K562 (cell line): ENCODE results near the gene PSMD8. TPM values are rescaled to one million over a fixed set of nuclear protein-coding genes. Genes with fewer than 3 reads are reported as not detected.

Source experiments
- ATAC-seq: fragments of 200-7000 bp; cut with Tn5 transposase; 3 replicates; pipeline ENCODE4 v1.9.1; 2020; ENCODE audit warnings: moderate library complexity
- BruUV-seq: library from RNA; stranded (reverse); fragments of 400-500 nt; replicated peaks from 2 replicates; lab custom pipeline; 2021; lab: Mats Ljungman, UMichigan
- CTCF ChIA-PET: fragments of 300-600 bp; formaldehyde crosslinking; extraction: SDS; loops from one replicate; lab custom pipeline; 2021; ENCODE audit warnings: low intra/inter-chr PET ratio; lab: Yijun Ruan, JAX
- POLR2A ChIA-PET: fragments of 300-600, 350-650 bp; sonication (Branson Sonifier 250); formaldehyde crosslinking; extraction: SDS; loops from one replicate; lab custom pipeline; 2021; ENCODE audit warnings: antibody characterized with exemption, inconsistent platforms; lab: Yijun Ruan, JAX
- DNase-seq, 4 experiments: peaks; one replicate each; pipeline versions ENCODE4 v3.0.0 to v3.0.0-alpha.2; 2011 to 2018; ENCODE audit warnings: low spot score in 3 of 4, mixed read lengths in 3 of 4; ENCODE audit errors: extremely low read depth in 1 of 4
- FAIRE-seq: peaks from 2 replicates; lab custom pipeline; 2011; peaks lifted over from hg19 to GRCh38; lab: Jason Lieb, UNC
- H2AFZ ChIP-seq: 2 replicates; pipeline ENCODE4 v1.6.0; 2011; ENCODE audit warnings: low read depth, low read length, control low read depth, inconsistent platforms
- H3K27ac ChIP-seq: fragments of 200-600 bp; 3 replicates; pipeline ENCODE4 v1.8.0; 2011; ENCODE audit warnings: low read depth, mild to moderate bottlenecking, control low read depth, inconsistent platforms, low read length, moderate library complexity, mixed read lengths; ENCODE audit errors: extremely low read depth
- H3K27me3 ChIP-seq, 2 experiments: fragments of 300-600 bp in 1 of 2; 2 replicates in 1 of 2; 3 replicates in 1 of 2; pipeline versions ENCODE4 v1.6.0 to v1.8.0; 2011; ENCODE audit warnings: inconsistent platforms in 2 of 2, low read length in 2 of 2, mild to moderate bottlenecking in 1 of 2, mixed read lengths in 1 of 2, moderate library complexity in 1 of 2; ENCODE audit not compliant: control insufficient read depth in 2 of 2, insufficient read depth in 2 of 2
- H3K36me3 ChIP-seq: fragments of 300-600 bp; 3 replicates; pipeline ENCODE4 v1.8.0; 2011; ENCODE audit warnings: mild to moderate bottlenecking, low read length, inconsistent platforms; ENCODE audit not compliant: control insufficient read depth, insufficient read depth
- H3K4me1 ChIP-seq, 2 experiments: fragments of 200-600 bp in 1 of 2; replicated peaks in 1 of 2; 2 replicates in 1 of 2; 3 replicates in 1 of 2; pipeline versions ENCODE4 v1.5.1 to v1.8.0; 2011; ENCODE audit warnings: inconsistent platforms in 2 of 2, low read length in 2 of 2, mild to moderate bottlenecking in 1 of 2, mixed read lengths in 1 of 2, moderate library complexity in 1 of 2; ENCODE audit not compliant: control insufficient read depth in 2 of 2, insufficient read depth in 2 of 2
- H3K4me2 ChIP-seq: 2 replicates; pipeline ENCODE4 v1.6.1; 2011; ENCODE audit warnings: low read length, control low read depth, inconsistent platforms, mixed read lengths; ENCODE audit not compliant: insufficient read depth
- H3K4me3 ChIP-seq: fragments of 200-600 bp; sonication (generic), shearing (Covaris generic); 2 replicates; pipeline ENCODE4 v1.5.1; 2016; ENCODE audit warnings: control low read depth, inconsistent platforms
- H3K79me2 ChIP-seq: fragments of 200-600 bp; 3 replicates; pipeline ENCODE4 v1.8.0; 2011; ENCODE audit warnings: low read length, inconsistent platforms; ENCODE audit not compliant: control insufficient read depth, insufficient read depth
- H3K9ac ChIP-seq, 2 experiments: 2 replicates each; pipeline versions ENCODE4 v1.6.0 to v1.6.1; 2011; ENCODE audit warnings: low read depth in 2 of 2, low read length in 2 of 2, control low read depth in 1 of 2, inconsistent platforms in 1 of 2, mild to moderate bottlenecking in 1 of 2, mixed read lengths in 1 of 2; ENCODE audit not compliant: insufficient read depth in 1 of 2
- H3K9me1 ChIP-seq: one replicate; pipeline ENCODE4 v1.6.0; 2011; ENCODE audit warnings: inconsistent platforms, mild to moderate bottlenecking, low read length, moderate library complexity; ENCODE audit not compliant: control insufficient read depth, insufficient read depth
- H3K9me3 ChIP-seq: replicated peaks from 2 replicates; pipeline ENCODE4 v1.5.1; 2011; ENCODE audit warnings: low read depth, low read length, inconsistent platforms; ENCODE audit not compliant: control insufficient read depth, insufficient read depth
- H4K20me1 ChIP-seq: replicated peaks from 2 replicates; pipeline ENCODE4 v1.6.1; 2011; ENCODE audit warnings: low read length, inconsistent platforms, mixed read lengths; ENCODE audit not compliant: control insufficient read depth, insufficient read depth
- BCOR ChIP-seq: fragments of 450-650 bp; IDR thresholded peaks from 2 replicates; pipeline ENCODE4 v1.6.1; 2016
- BRD4 ChIP-seq: fragments of 200-600 bp; sonication (generic); IDR thresholded peaks from 2 replicates; pipeline ENCODE4 v1.6.1; 2017; ENCODE audit warnings: inconsistent platforms
- CEBPG ChIP-seq, 3 experiments: fragments of 200-800 bp in 1 of 3; sonication (Bioruptor generic) in 1 of 3; sonication (generic) in 1 of 3; formaldehyde crosslinking in 1 of 3; IDR thresholded peaks in 2 of 3; conservative IDR thresholded peaks in 1 of 3; 2 replicates each; pipeline versions ENCODE4 v1.6.1 to v1.8.0; 2016 to 2022; ENCODE audit warnings: missing compliant biosample characterization in 2 of 3, missing genetic modification characterization in 2 of 3, mild to moderate bottlenecking in 1 of 3, missing genetic modification reagents in 1 of 3
- FOXA1 ChIP-seq: fragments of 450-650 bp; IDR thresholded peaks from 2 replicates; pipeline ENCODE4 v1.6.1; 2016; ENCODE audit warnings: mild to moderate bottlenecking, borderline replicate concordance
- POLR3A ChIP-seq: IDR thresholded peaks from 2 replicates; pipeline ENCODE4 v1.6.1; 2011; ENCODE audit warnings: borderline replicate concordance, mild to moderate bottlenecking, moderate library complexity; ENCODE audit not compliant: insufficient read length, insufficient read depth; ENCODE audit errors: extremely low read depth
- RBM25 ChIP-seq: fragments of 200-400 bp; formaldehyde crosslinking; IDR thresholded peaks from 2 replicates; pipeline ENCODE4 v1.6.1; 2018; ENCODE audit warnings: low read length, low read depth, moderate library complexity; ENCODE audit not compliant: severe bottlenecking
- SAFB2 ChIP-seq: fragments of 200-400 bp; formaldehyde crosslinking; IDR thresholded peaks from 2 replicates; pipeline ENCODE4 v1.6.1; 2018; ENCODE audit warnings: borderline replicate concordance, low read length, low read depth, moderate library complexity; ENCODE audit not compliant: severe bottlenecking
- SP1 ChIP-seq: sonication (generic); formaldehyde crosslinking; IDR thresholded peaks from 2 replicates; pipeline ENCODE4 v1.8.1; 2022; ENCODE audit warnings: mild to moderate bottlenecking, missing genetic modification reagents
- ZNF354B ChIP-seq: fragments of 250-450 bp; sonication (Bioruptor Pico); IDR thresholded peaks from 2 replicates; pipeline ENCODE4 v1.4.0; 2020
- ZZZ3 ChIP-seq: fragments of 450-650 bp; IDR thresholded peaks from 2 replicates; pipeline ENCODE4 v1.6.1; 2016; ENCODE audit warnings: antibody characterized with exemption, mild to moderate bottlenecking, moderate library complexity
- WGBS: fragments of 100-300 bp; shearing (Covaris generic); methylation state at CpG from one replicate; pipeline ENCODE4 v1.1.6; 2016; ENCODE audit warnings: low coverage, mixed read lengths; ENCODE audit not compliant: insufficient coverage; ENCODE audit errors: missing lambda C conversion rate; 5-methylcytosine and 5-hydroxymethylcytosine counted together
- in situ Hi-C: fragments of 300-500 bp; cut with MboI; formaldehyde crosslinking; loops from 4 replicates; pipeline ENCODE4 v1.15.0; 2018; ENCODE audit warnings: inconsistent platforms, mixed read lengths
- intact Hi-C: fragments of 100-400 bp; cut with micrococcal nuclease; formaldehyde crosslinking; loops from 2 replicates; pipeline ENCODE4 v1.14.2; 2022
- polyA plus RNA-seq, 8 experiments: library from polyadenylated mRNA; depleted of rRNA in 4 of 8; stranded (reverse) in 5 of 8; unstranded in 3 of 8; fragments of >200 nt; fragmentation: Nextera tagmentation in 2 of 8; fragmentation: Illumina TruSeq in 1 of 8; extraction: Ambion mirVana in 2 of 8; extraction: Trizol in 1 of 8; gene quantifications; 2 replicates each; pipeline versions ENCODE4 v1.2.1 to v1.2.3, GENCODE V29; 2011 to 2014; ENCODE audit warnings: inconsistent platforms in 1 of 8, missing spikeins in 1 of 8
- total RNA-seq, 7 experiments: library from RNA; depleted of rRNA in 6 of 7; stranded (reverse); fragments of >200 nt in 6 of 7; fragmentation: Illumina TruSeq in 2 of 7; extraction: Trizol in 2 of 7; gene quantifications; 2 replicates each; pipeline versions ENCODE4 v1.2.1 to v1.2.3, GENCODE V29; 2011 to 2021; ENCODE audit warnings: low replicate concordance in 1 of 7
- TF ChIP-seq, protein P1 (sequence below): sonication (generic); formaldehyde crosslinking; IDR thresholded peaks from 2 replicates; pipeline ENCODE4 v1.8.0; 2023; ENCODE audit warnings: mild to moderate bottlenecking, missing genetic modification reagents
- TF ChIP-seq, protein P2 (sequence below): fragments of 250-450 bp; sonication (Bioruptor Pico); IDR thresholded peaks from 2 replicates; pipeline ENCODE4 v1.5.0; 2020; ENCODE audit warnings: mild to moderate bottlenecking
- TF ChIP-seq, protein P3 (sequence below): fragments of 450-650 bp; IDR thresholded peaks from one replicate; pipeline ENCODE4 v1.6.1; 2018; ENCODE audit warnings: mild to moderate bottlenecking, moderate library complexity; ENCODE audit not compliant: partially characterized antibody
- TF ChIP-seq, protein P4 (sequence below): sonication (generic); formaldehyde crosslinking; IDR thresholded peaks from 2 replicates; pipeline ENCODE4 v1.8.1; 2023; ENCODE audit warnings: mild to moderate bottlenecking, missing genetic modification reagents

PSMD8 gene
- total and polyA plus RNA-seq, 9 of the 15 experiments (the other 6 are each of a cell fraction or from before 2014, with no cell fraction given), result 130 to 583 (median 315) TPM

DNA sequence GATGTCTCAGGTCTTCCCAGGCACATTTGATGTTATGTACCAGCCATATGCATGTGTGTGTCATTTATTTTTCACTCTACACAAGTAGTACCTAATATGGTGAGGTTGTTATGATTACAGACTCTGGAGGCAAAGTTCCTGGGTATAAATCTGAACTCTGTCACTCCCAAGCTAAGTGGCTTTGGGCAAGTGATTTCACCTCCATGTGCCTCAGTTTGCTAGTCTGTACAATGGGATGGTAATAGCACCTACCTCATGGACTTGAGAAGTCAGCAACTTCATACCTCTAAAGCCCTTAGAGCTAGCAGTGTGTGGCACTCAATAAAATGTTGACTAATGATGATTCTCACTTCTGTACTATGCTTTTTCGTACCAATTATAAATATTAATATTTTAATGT lies 42.6 kb upstream of the PSMD8 start:
- ATAC-seq, result no peak
- POLR2A ChIA-PET, result no interaction called here
- TF ChIP-seq RBM25, result peak; percentile 98
- TF ChIP-seq BCOR, result peak; percentile 96
- TF ChIP-seq ZNF354B, result no peak
- TF ChIP-seq ZZZ3, result no peak
- TF ChIP-seq, protein P1, sequence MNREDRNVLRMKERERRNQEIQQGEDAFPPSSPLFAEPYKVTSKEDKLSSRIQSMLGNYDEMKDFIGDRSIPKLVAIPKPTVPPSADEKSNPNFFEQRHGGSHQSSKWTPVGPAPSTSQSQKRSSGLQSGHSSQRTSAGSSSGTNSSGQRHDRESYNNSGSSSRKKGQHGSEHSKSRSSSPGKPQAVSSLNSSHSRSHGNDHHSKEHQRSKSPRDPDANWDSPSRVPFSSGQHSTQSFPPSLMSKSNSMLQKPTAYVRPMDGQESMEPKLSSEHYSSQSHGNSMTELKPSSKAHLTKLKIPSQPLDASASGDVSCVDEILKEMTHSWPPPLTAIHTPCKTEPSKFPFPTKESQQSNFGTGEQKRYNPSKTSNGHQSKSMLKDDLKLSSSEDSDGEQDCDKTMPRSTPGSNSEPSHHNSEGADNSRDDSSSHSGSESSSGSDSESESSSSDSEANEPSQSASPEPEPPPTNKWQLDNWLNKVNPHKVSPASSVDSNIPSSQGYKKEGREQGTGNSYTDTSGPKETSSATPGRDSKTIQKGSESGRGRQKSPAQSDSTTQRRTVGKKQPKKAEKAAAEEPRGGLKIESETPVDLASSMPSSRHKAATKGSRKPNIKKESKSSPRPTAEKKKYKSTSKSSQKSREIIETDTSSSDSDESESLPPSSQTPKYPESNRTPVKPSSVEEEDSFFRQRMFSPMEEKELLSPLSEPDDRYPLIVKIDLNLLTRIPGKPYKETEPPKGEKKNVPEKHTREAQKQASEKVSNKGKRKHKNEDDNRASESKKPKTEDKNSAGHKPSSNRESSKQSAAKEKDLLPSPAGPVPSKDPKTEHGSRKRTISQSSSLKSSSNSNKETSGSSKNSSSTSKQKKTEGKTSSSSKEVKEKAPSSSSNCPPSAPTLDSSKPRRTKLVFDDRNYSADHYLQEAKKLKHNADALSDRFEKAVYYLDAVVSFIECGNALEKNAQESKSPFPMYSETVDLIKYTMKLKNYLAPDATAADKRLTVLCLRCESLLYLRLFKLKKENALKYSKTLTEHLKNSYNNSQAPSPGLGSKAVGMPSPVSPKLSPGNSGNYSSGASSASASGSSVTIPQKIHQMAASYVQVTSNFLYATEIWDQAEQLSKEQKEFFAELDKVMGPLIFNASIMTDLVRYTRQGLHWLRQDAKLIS (CRISPR knock-in tag), result no peak
- TF ChIP-seq BRD4, result no peak
- no peak for TF ChIP-seq SAFB2
- TF ChIP-seq POLR3A, result no peak
- TF ChIP-seq, protein P2, sequence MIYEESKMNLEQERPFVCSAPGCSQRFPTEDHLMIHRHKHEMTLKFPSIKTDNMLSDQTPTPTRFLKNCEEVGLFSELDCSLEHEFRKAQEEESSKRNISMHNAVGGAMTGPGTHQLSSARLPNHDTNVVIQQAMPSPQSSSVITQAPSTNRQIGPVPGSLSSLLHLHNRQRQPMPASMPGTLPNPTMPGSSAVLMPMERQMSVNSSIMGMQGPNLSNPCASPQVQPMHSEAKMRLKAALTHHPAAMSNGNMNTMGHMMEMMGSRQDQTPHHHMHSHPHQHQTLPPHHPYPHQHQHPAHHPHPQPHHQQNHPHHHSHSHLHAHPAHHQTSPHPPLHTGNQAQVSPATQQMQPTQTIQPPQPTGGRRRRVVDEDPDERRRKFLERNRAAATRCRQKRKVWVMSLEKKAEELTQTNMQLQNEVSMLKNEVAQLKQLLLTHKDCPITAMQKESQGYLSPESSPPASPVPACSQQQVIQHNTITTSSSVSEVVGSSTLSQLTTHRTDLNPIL (CRISPR knock-in tag), result no peak
- TF ChIP-seq, protein P3, sequence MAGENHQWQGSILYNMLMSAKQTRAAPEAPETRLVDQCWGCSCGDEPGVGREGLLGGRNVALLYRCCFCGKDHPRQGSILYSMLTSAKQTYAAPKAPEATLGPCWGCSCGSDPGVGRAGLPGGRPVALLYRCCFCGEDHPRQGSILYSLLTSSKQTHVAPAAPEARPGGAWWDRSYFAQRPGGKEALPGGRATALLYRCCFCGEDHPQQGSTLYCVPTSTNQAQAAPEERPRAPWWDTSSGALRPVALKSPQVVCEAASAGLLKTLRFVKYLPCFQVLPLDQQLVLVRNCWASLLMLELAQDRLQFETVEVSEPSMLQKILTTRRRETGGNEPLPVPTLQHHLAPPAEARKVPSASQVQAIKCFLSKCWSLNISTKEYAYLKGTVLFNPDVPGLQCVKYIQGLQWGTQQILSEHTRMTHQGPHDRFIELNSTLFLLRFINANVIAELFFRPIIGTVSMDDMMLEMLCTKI, result no peak
- TF ChIP-seq FOXA1, result no peak
- no peak for TF ChIP-seq SP1
- TF ChIP-seq CEBPG (CRISPR knock-in tag; IDR thresholded peaks at IDR 0.05), result no peak
- no peak for TF ChIP-seq CEBPG (tag; conservative IDR thresholded peaks at IDR 0.05 in 1 of 2, IDR thresholded peaks at IDR 0.05 in 1 of 2)
- TF ChIP-seq, protein P4, sequence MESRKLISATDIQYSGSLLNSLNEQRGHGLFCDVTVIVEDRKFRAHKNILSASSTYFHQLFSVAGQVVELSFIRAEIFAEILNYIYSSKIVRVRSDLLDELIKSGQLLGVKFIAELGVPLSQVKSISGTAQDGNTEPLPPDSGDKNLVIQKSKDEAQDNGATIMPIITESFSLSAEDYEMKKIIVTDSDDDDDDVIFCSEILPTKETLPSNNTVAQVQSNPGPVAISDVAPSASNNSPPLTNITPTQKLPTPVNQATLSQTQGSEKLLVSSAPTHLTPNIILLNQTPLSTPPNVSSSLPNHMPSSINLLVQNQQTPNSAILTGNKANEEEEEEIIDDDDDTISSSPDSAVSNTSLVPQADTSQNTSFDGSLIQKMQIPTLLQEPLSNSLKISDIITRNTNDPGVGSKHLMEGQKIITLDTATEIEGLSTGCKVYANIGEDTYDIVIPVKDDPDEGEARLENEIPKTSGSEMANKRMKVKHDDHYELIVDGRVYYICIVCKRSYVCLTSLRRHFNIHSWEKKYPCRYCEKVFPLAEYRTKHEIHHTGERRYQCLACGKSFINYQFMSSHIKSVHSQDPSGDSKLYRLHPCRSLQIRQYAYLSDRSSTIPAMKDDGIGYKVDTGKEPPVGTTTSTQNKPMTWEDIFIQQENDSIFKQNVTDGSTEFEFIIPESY (CRISPR knock-in tag), result no peak

More for the DNA sequence above, 42.6 kb upstream of the PSMD8 start:
- intact Hi-C loops (loop anchor here (2.0 kb wide), 1 partner anchor 33 kb away; no protein-coding TSS in a partner anchor), in situ Hi-C loops (loop anchor here (5.0 to 25.0 kb wide), 3 partner anchors 89 to 419 kb away; partner anchors contain the start of genes SIPA1L3 and WDR87)
- H2AFZ ChIP-seq, result no peak overlapping the region
- no peak overlapping the region for H3K4me2 ChIP-seq
- H3K36me3 ChIP-seq, result no peaks in the 10 kb centered on the region
- no peak overlapping the region for H3K4me3 ChIP-seq
- H3K9ac ChIP-seq, result no peak overlapping the region
- H3K9me3 ChIP-seq, result no peaks in the 10 kb centered on the region
- H3K4me1 ChIP-seq, result peaks cover 6 to 33% of the 10 kb centered on the region in 2 experiments; a peak in 4 of 5 replicates
- H3K27me3 ChIP-seq, result no peaks in the 10 kb centered on the region
- no peak for FAIRE-seq
- no peak for DNase-seq
- no peaks in the 10 kb centered on the region for H3K79me2 ChIP-seq
- CTCF ChIA-PET, result no interaction called here
- no peaks in the 10 kb centered on the region for H4K20me1 ChIP-seq
- 68% methylated on average over 1 of the region's 1 CpG for WGBS
- no peaks in the 10 kb centered on the region for H3K9me1 ChIP-seq
- H3K27ac ChIP-seq, result no peak overlapping the region
- no TSS peak for BruUV-seq
